Measurements from ENCODE around the gene C17orf78. TPM values are rescaled to one million over a fixed set of nuclear protein-coding genes. Genes with fewer than 3 reads are reported as not detected.
"Not testable (repeated sequence)": the region's sequence is repeated elsewhere in the genome, so short reads cannot be mapped to it uniquely, and the experiment has no call there.

The C17orf78 gene
- total RNA-seq, 1 donor from 2014 or later = not detected

- no peak overlapping the region for H3K4me3 ChIP-seq (ENCODE audit: low read depth, low read length)
- no peak for TF ChIP-seq CTCF (conservative IDR thresholded peaks at IDR 0.05; ENCODE audit: low read depth, low read length)
- no peak for DNase-seq (ENCODE audit: low read depth)
Observed at GRCh38 chr17:37388266-37388665, 12.5 kb downstream of the C17orf78 start.

- TF ChIP-seq CTCF (conservative IDR thresholded peaks at IDR 0.05; ENCODE audit: low read depth, low read length) = no peak
- no peak overlapping the region for H3K4me3 ChIP-seq (ENCODE audit: low read depth, low read length)
- no peak for DNase-seq (ENCODE audit: low read depth)
Observed at GRCh38 chr17:37389160-37389559, 13.4 kb downstream of the C17orf78 start.

- no peak overlapping the region for H3K4me3 ChIP-seq (ENCODE audit: low read depth, low read length)
- no peak for DNase-seq (ENCODE audit: low read depth)
- no peak for TF ChIP-seq CTCF (conservative IDR thresholded peaks at IDR 0.05; ENCODE audit: low read depth, low read length)
Observed at GRCh38 chr17:37391146-37391545, 15.4 kb downstream of the C17orf78 start.

GRCh38 chr17:37392024-37392590 is 16.3 kb downstream of the C17orf78 start:
- peak overlapping the region; percentile 27 for H3K4me3 ChIP-seq (ENCODE audit: low read depth, low read length)
- TF ChIP-seq CTCF (conservative IDR thresholded peaks at IDR 0.05; ENCODE audit: low read depth, low read length) = no peak
- peak; percentile 71 for DNase-seq (ENCODE audit: low read depth)

- TF ChIP-seq CTCF (conservative IDR thresholded peaks at IDR 0.05; ENCODE audit: low read depth, low read length) = no peak
- no peak for DNase-seq (ENCODE audit: low read depth)
- no peak overlapping the region for H3K4me3 ChIP-seq (ENCODE audit: low read depth, low read length)
Observed at GRCh38 chr17:37393352-37393751, 17.6 kb downstream of the C17orf78 start.

- no peak overlapping the region for H3K4me3 ChIP-seq (ENCODE audit: low read depth, low read length)
- TF ChIP-seq CTCF (conservative IDR thresholded peaks at IDR 0.05; ENCODE audit: low read depth, low read length) = no peak
- DNase-seq (ENCODE audit: low read depth) = no peak
Observed at GRCh38 chr17:37399265-37399803, 23.5 kb downstream of the C17orf78 start.

- H3K4me3 ChIP-seq (ENCODE audit: low read depth, low read length) = no peak overlapping the region
- no peak for DNase-seq (ENCODE audit: low read depth)
- no peak for TF ChIP-seq CTCF (conservative IDR thresholded peaks at IDR 0.05; ENCODE audit: low read depth, low read length)
Observed at GRCh38 chr17:37400505-37400904, 24.7 kb downstream of the C17orf78 start.

GRCh38 chr17:37405522-37405921 is 29.7 kb downstream of the C17orf78 start:
- H3K4me3 ChIP-seq (ENCODE audit: low read depth, low read length) = peak overlapping the region; percentile 90
- not testable (repeated sequence) for DNase-seq (ENCODE audit: low read depth)
